Endodermal cell (in vitro differentiated cells): ENCODE data around the gene INTS3. TPM values are rescaled to one million over a fixed set of nuclear protein-coding genes. Genes with fewer than 3 reads are reported as not detected.
A peak's percentile ranks its signal among the peaks of the same experiment; 100 is the strongest.

Source experiments
- DNase-seq: peaks from one replicate; pipeline ENCODE4 v3.0.0-alpha.2; 2017
- H3K27ac ChIP-seq: 2 replicates; pipeline ENCODE4 v1.5.1; 2013; ENCODE audit warnings: mild to moderate bottlenecking, low read depth, low read length, moderate library complexity
- H3K27me3 ChIP-seq: 2 replicates; pipeline ENCODE4 v1.6.1; 2013; ENCODE audit warnings: mild to moderate bottlenecking, low read length, moderate library complexity; ENCODE audit not compliant: insufficient read depth, control insufficient read depth, poor library complexity, severe bottlenecking
- H3K36me3 ChIP-seq: 2 replicates; pipeline ENCODE4 v1.7.0; 2013; ENCODE audit warnings: mild to moderate bottlenecking, low read length, moderate library complexity; ENCODE audit not compliant: control insufficient read depth, insufficient read depth
- H3K4me1 ChIP-seq: one replicate; pipeline ENCODE4 v1.7.0; 2013; ENCODE audit warnings: low read length; ENCODE audit not compliant: control insufficient read depth, insufficient read depth
- H3K4me3 ChIP-seq: 2 replicates; pipeline ENCODE4 v1.5.1; 2013; ENCODE audit warnings: mild to moderate bottlenecking, low read length, moderate library complexity
- H3K9ac ChIP-seq: 2 replicates; pipeline ENCODE4 v1.6.1; 2013; ENCODE audit warnings: mild to moderate bottlenecking, low read length, moderate library complexity; ENCODE audit not compliant: poor library complexity, severe bottlenecking; ENCODE audit errors: extremely low read depth
- H3K9me3 ChIP-seq: 2 replicates; pipeline ENCODE4 v1.6.1; 2013; ENCODE audit warnings: mild to moderate bottlenecking, low read length, moderate library complexity; ENCODE audit not compliant: control insufficient read depth
- H3K27ac Mint-ChIP-seq: 2 replicates; pipeline ENCODE4 v1.8.0; 2020; ENCODE audit warnings: mixed read lengths
- H3K27me3 Mint-ChIP-seq: 2 replicates; pipeline ENCODE4 v1.8.0; 2021; ENCODE audit warnings: mild to moderate bottlenecking, mixed read lengths; ENCODE audit not compliant: insufficient read depth
- H3K36me3 Mint-ChIP-seq: 2 replicates; pipeline ENCODE4 v1.8.0; 2020; ENCODE audit warnings: low read depth, mixed read lengths
- H3K4me1 Mint-ChIP-seq: 2 replicates; pipeline ENCODE4 v1.8.0; 2020; ENCODE audit warnings: mixed read lengths
- H3K4me3 Mint-ChIP-seq: 2 replicates; pipeline ENCODE4 v1.8.0; 2020; ENCODE audit warnings: mild to moderate bottlenecking, moderate library complexity, mixed read lengths
- H3K9me3 Mint-ChIP-seq: 2 replicates; pipeline ENCODE4 v1.8.0; 2020; ENCODE audit warnings: mild to moderate bottlenecking, mixed read lengths
- CTCF ChIP-seq: fragments of 200-600 bp; sonication (generic); conservative IDR thresholded peaks from 2 replicates; pipeline ENCODE4 v1.5.0; 2021; ENCODE audit warnings: antibody characterized with exemption, mild to moderate bottlenecking
- WGBS, 2 experiments: methylation state at CpG; one replicate each; pipeline versions ENCODE4 v1.1.5 to v1.1.7; 2013; ENCODE audit warnings: missing lambda C conversion rate in 2 of 2, mixed read lengths in 1 of 2; ENCODE audit not compliant: insufficient coverage in 1 of 2, insufficient read length in 1 of 2; 5-methylcytosine and 5-hydroxymethylcytosine counted together
- total RNA-seq, 2 donors: library from RNA; stranded (reverse); fragmentation: NEBNext Ultra II Directional in 1 of 2; extraction: Animal tissue kit (Norgen Biotek cat#: 25700) in 1 of 2; gene quantifications; 2 replicates in 1 of 2; 3 replicates in 1 of 2; pipeline ENCODE4 v1.2.1, GENCODE V29; 2021

INTS3 gene
- total RNA-seq, 2 donors from 2014 or later = 94.4 to 117 TPM

GRCh38 chr1:153730468-153730988, 2.7 kb downstream of the INTS3 start:
- Mint-ChIP-seq H3K4me1 (peaks cover 41% of the 10 kb centered on the region), H3K27me3 (no peaks in the 10 kb centered on the region), H3K27ac (peak overlapping the region; percentile 29), H3K4me3 (peak overlapping the region; percentile 93), H3K9me3 (no peaks in the 10 kb centered on the region), H3K36me3 (peaks cover 24% of the 10 kb centered on the region)
- H3K4me3 ChIP-seq = peak overlapping the region; percentile 99
- no peak for DNase-seq
- H3K9ac ChIP-seq = no peak overlapping the region
- 79 to 84% methylated on average over 3 to 5 of the region's 5 CpGs for WGBS, 2 experiments
- no peaks in the 10 kb centered on the region for H3K9me3 ChIP-seq
- H3K27me3 ChIP-seq = no peaks in the 10 kb centered on the region
- H3K4me1 ChIP-seq = peaks cover 10% of the 10 kb centered on the region
- H3K36me3 ChIP-seq = peaks cover 33% of the 10 kb centered on the region
- no peak overlapping the region for H3K27ac ChIP-seq
- TF ChIP-seq CTCF = no peak

GRCh38 chr1:153733970-153734369, 6.1 kb downstream of the INTS3 start:
- H3K9ac ChIP-seq = no peak overlapping the region
- no peaks in the 10 kb centered on the region for H3K9me3 Mint-ChIP-seq
- 83 to 94% methylated on average over 1 of the region's 1 CpG for WGBS, 2 experiments

DNA sequence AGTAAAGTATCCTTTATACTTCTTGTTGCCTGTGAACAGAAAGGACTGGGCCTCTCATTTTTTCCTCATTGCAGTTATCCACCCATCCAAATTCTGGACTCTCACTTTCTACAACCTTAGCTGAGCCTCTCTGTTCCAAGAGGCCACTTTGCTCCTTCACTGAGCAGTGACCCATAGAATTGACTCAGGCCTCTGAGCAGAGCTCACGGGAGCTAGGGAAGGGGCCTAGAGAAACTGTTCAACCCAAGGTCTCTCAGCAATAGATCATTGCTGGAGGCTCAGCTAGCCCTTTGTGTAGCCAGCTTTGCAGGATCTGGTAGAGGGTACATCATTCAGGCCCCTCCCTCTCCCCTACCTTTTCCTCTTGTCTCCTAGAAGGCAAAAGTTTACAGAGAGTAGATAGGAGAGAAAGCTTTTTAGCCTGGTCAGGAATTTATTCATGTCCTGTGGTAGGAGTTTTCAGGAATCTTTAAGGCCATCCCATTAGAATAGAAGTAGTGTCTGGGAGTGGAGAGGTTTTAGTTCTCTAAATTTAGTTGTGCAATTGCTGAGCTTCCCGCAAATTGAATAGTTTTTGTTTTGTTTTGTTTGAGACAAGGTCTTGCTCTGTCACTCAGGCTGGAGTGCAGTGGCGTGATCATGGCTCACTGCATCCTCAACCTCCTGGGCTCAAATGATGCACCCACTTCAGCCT, 6.7 kb downstream of the INTS3 start:
- Mint-ChIP-seq H3K9me3 (no peaks in the 10 kb centered on the region), H3K4me3 (no peak overlapping the region), H3K4me1 (peaks cover 36% of the 10 kb centered on the region), H3K36me3 (peaks cover 43% of the 10 kb centered on the region), H3K27me3 (no peaks in the 10 kb centered on the region), H3K27ac (peak overlapping the region; percentile 67)
- H3K9me3 ChIP-seq = no peaks in the 10 kb centered on the region
- no peak overlapping the region for H3K27ac ChIP-seq
- no peak for TF ChIP-seq CTCF
- 67 to 91% methylated on average over 2 to 3 of the region's 3 CpGs for WGBS, 2 experiments
- no peaks in the 10 kb centered on the region for H3K27me3 ChIP-seq
- H3K9ac ChIP-seq = no peak overlapping the region
- no peak for DNase-seq
- peaks cover 10% of the 10 kb centered on the region for H3K4me1 ChIP-seq
- H3K36me3 ChIP-seq = peaks cover 41% of the 10 kb centered on the region
- H3K4me3 ChIP-seq = no peak overlapping the region

More at GRCh38 chr1:153733970-153734369, 6.1 kb downstream of the INTS3 start:
- peaks cover 43% of the 10 kb centered on the region for H3K36me3 Mint-ChIP-seq
- no peak for DNase-seq
- Histone ChIP-seq H3K4me1 (peaks cover 10% of the 10 kb centered on the region), H3K4me3 (no peak overlapping the region), H3K36me3 (peaks cover 41% of the 10 kb centered on the region), H3K9me3 (no peaks in the 10 kb centered on the region), H3K27ac (no peak overlapping the region), H3K27me3 (no peaks in the 10 kb centered on the region)
- no peak overlapping the region for H3K4me3 Mint-ChIP-seq
- no peak for TF ChIP-seq CTCF
- no peaks in the 10 kb centered on the region for H3K27me3 Mint-ChIP-seq
- H3K4me1 Mint-ChIP-seq = peaks cover 42% of the 10 kb centered on the region
- H3K27ac Mint-ChIP-seq = peak overlapping the region; percentile 67
